CD4-positive, alpha-beta T cell treated with Interferon alpha-2 for 1 hour (primary cell): Measurements from ENCODE around the gene IFNB1.

Source experiments
- DNase-seq, 2 donors: peaks; one replicate each; pipeline ENCODE4 v3.0.0-alpha.2; 2020 to 2022

IFNB1 gene

GRCh38 chr9:21077781-21078180 is at the start of gene IFNB1:
IFNB1 (minus strand) TSS chr9:21077942; CDS start chr9:21077869, 73 bp downstream.
- DNase-seq, result no peak

DNA sequence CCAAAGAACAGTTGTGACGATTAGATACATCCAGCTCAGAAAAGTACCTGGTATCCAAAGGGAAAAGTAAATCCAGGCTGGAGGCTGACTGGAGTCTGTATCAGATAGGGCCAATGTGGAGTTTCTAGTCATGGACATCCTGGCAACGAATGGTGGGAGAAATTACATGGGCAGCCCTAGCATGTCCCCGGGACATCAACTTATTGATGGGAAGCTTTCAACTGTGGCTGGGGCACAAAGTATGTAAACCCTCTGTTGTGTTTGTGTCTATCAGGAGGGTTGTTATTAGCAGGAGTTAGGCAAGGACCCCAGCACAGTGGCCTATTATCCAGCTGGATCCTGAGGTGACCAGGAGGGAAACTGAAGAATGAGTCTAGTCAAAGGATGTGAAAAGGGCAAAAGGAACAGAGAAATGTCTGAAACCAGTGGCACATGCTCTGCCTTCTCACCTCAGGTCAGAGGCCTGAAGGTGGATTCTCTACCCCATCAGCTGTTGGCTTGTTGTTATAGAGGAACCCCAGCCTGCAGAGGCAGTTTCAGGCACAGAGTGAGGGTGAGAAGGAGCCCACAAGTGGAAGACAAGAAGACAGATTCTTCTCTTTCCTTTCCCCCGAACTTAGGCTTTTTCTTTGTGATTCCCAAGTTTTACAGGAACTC is 44.0 kb upstream of the IFNB1 start:
- no peak for DNase-seq

DNA sequence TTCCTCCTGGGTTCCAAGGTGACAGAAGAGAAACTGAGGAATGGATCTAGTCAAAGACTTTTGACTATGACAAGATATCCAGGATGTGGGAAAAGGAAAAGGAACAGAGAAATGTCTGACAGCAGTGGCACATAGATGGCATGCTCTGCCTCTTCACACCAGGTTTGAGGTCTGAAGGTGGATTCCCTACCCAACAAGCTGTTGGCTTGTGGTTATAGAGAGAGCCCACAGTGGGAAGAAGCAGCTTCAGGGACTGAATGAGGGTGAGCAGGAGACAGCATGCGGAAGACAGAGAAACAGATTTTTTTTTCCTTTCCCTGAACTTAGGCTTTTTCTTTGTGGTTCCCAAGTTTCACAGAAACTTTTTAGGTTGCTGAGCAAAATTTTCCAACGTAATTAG is 43.3 kb upstream of the IFNB1 start:
- DNase-seq, result no peak

GRCh38 chr9:21119093-21119770 is 41.5 kb upstream of the IFNB1 start:
- DNase-seq, result no peak

DNA sequence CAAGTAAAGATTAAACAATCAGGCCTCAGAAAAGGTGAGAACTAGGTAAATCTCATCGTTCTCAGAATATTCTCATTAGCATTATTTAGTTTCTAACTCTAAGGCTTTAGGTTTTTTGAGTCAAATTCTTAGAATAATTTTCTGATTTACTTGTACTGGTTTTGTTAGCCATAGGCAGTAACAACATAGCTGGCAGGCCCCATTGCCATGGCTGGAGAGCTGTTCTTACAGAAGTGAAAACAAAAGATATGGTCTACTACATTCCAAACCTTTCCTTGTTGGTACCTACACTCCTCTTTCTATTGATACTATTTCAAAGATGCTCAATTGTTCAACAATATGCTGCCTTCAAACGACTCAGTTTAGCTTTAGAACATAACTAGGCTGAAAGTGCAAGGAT is 36.6 kb upstream of the IFNB1 start:
- no peak for DNase-seq

GRCh38 chr9:21110708-21111576 is 33.2 kb upstream of the IFNB1 start:
- DNase-seq, result peak; percentile 20 to 78

- DNase-seq, result no peak
Observed at GRCh38 chr9:21104787-21105186, 27.0 kb upstream of the IFNB1 start.

- no peak for DNase-seq
Observed at GRCh38 chr9:21102305-21102704, 24.6 kb upstream of the IFNB1 start.

- no peak for DNase-seq
Observed at GRCh38 chr9:21097817-21098216, 20.1 kb upstream of the IFNB1 start.

DNA sequence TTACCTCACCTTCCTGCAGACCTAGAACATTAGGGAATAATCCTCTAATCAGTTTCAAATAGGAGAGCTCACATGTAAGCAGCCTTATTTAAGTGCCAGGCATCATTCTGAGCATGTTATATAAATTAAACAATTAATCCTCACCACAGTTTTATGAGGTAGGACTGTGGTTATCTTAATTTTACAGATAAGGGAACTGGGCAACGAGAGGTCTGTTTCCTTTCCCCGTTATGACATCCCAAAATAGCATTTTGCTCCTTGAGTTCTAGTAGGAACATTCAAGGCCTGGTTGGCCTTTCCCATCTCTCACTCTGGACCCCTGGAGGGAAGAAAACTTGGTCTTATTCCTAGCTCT is 19.1 kb upstream of the IFNB1 start:
- no peak for DNase-seq

DNA sequence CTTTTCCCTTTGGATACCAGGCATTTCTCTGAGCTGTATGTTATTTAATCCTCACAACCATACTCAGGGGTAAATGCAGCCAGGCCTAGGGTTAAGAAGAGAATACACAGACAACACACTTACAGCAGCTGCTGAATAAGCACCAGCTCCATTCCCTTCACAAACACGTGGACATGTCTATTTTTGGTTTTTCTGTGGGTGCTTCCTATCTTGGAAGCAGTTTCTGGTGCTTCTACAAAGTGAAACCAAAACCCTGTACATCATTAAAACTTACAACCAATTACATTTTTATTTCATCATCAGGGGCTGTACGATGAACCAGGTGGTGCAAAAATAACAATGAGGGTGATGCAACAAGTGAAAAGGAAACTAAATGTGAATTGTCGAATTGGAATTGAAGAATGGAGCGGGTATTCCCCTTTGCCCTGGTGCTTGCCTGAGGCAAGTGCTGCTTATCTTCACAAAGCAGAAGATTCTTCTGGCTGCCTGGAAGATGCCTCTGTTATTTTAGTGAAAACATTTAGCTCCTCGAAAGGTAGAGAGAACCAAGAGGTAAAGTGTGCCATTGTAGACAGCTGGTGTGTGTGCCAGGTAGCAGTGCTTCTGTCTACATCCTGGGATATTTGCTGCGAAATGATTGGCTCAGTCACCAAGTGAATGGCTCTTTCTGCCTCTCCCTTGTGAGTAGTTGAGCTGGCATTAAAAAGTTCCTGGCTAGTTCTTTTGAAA is 18.6 kb upstream of the IFNB1 start:
- peak; percentile 41 to 81 for DNase-seq

DNA sequence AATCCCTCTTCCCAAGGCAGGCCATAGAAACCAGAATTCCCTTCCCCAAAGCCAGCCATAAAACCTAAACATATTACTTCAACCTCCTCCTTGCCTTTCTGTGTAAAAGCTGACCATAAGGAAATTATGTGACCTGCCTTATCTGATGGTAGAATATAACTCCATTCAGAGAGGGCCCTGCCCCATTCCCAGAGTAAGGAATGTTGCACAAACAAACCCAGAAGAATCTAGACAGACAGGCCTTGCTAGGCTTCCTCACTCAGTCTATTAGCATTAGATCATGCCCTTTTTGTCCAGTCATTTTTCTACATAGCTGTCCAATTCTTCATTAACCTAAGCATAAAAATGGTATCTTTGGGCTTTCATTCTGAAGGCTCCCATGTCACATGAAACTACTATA is 17.8 kb upstream of the IFNB1 start:
- no peak for DNase-seq

GRCh38 chr9:21086538-21086937 is 8.8 kb upstream of the IFNB1 start:
- DNase-seq, result no peak

- no peak for DNase-seq
Observed at GRCh38 chr9:21085005-21085404, 7.3 kb upstream of the IFNB1 start.

- no peak for DNase-seq
Observed at GRCh38 chr9:21084242-21084850, 6.6 kb upstream of the IFNB1 start.

- DNase-seq, result no peak
Observed at GRCh38 chr9:21082671-21083070, 4.9 kb upstream of the IFNB1 start.

DNA sequence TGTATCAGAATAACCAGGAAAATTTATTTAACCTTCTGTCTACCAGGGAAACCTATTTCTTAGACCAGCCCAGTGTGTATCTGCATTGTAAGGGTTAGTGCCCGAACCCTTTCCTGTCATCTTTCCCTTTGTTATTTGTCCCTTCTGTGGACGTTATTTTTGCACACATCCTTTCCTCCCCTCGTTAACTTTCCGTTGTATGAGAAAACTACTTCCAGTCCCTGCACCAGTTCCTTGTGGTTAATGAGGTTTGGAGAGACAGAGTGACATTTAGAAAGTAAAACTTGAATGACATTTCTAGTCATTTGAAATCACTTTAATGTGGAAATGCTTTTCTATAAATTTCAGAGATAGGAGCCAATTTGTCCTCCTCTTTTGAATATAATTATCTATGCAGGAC is 4.3 kb upstream of the IFNB1 start:
- DNase-seq, result no peak

- no peak for DNase-seq
Observed at GRCh38 chr9:21081451-21081850, 3.7 kb upstream of the IFNB1 start.

GRCh38 chr9:21080793-21081192 is 3.1 kb upstream of the IFNB1 start:
- DNase-seq, result no peak

GRCh38 chr9:21078702-21079101 is 960 bp upstream of the IFNB1 start:
- peak in 1 of 2 donors; percentile 38 for DNase-seq

GRCh38 chr9:21075484-21075883 is 2.3 kb downstream of the IFNB1 start:
- no peak for DNase-seq

- no peak for DNase-seq
Observed at GRCh38 chr9:21070906-21071305, 6.8 kb downstream of the IFNB1 start.

GRCh38 chr9:21070171-21070571 is 7.6 kb downstream of the IFNB1 start:
- no peak for DNase-seq
